Activated CD4-positive, alpha-beta T cell treated with anti-CD3 and anti-CD28 coated beads for 1 hour (primary cell): Measurements from ENCODE around the gene ARFIP2.
"Not testable (repeated sequence)": the region's sequence is repeated elsewhere in the genome, so short reads cannot be mapped to it uniquely, and the experiment has no call there.

Experiments used
- DNase-seq: peaks from one replicate; pipeline ENCODE4 v3.0.0-alpha.2; 2020

Gene ARFIP2

GRCh38 chr11:6481012-6481923 lies at the start of gene ARFIP2, which contains the start of gene TIMM10B:
TSS of gene ARFIP2 (minus strand) at chr11:6481331. CDS start at chr11:6480421, 910 bp downstream.
TSS of gene TIMM10B (plus strand) at chr11:6481501. CDS start at chr11:6481517, 16 bp downstream.
- peak; percentile 94 for DNase-seq

- DNase-seq, result no peak
Observed at GRCh38 chr11:6530848-6531247, 49.7 kb upstream of the ARFIP2 start.

- no peak for DNase-seq
Observed at GRCh38 chr11:6529266-6529665, 48.1 kb upstream of the ARFIP2 start.

- DNase-seq, result no peak
Observed at GRCh38 chr11:6526411-6527135, 45.4 kb upstream of the ARFIP2 start.

- DNase-seq, result no peak
Observed at GRCh38 chr11:6523253-6523652, 42.1 kb upstream of the ARFIP2 start.

- DNase-seq, result not testable (repeated sequence)
Observed at GRCh38 chr11:6521946-6522345, 40.8 kb upstream of the ARFIP2 start.

- DNase-seq, result no peak
Observed at GRCh38 chr11:6520265-6520664, 39.1 kb upstream of the ARFIP2 start.

GRCh38 chr11:6516865-6517264 lies 35.7 kb upstream of the ARFIP2 start:
- no peak for DNase-seq

GRCh38 chr11:6505577-6506240 lies 24.6 kb upstream of the ARFIP2 start:
- DNase-seq, result no peak

GRCh38 chr11:6504166-6504565 lies 23.0 kb upstream of the ARFIP2 start:
- DNase-seq, result no peak

GRCh38 chr11:6502382-6502781 lies 21.3 kb upstream of the ARFIP2 start:
- no peak for DNase-seq

- no peak for DNase-seq
Observed at GRCh38 chr11:6498544-6498943, 17.4 kb upstream of the ARFIP2 start.

GRCh38 chr11:6498121-6498520 lies 17.0 kb upstream of the ARFIP2 start:
- no peak for DNase-seq

- DNase-seq, result no peak
Observed at GRCh38 chr11:6497069-6497839, 16.1 kb upstream of the ARFIP2 start, which contains the start of gene DNHD1. TSS of gene DNHD1 (plus strand) at chr11:6497280. CDS start at chr11:6498216, 936 bp downstream.

GRCh38 chr11:6489306-6489705 lies 8.2 kb upstream of the ARFIP2 start:
- DNase-seq, result no peak

GRCh38 chr11:6488821-6489220 lies 7.7 kb upstream of the ARFIP2 start:
- no peak for DNase-seq

GRCh38 chr11:6488342-6488741 lies 7.2 kb upstream of the ARFIP2 start:
- DNase-seq, result no peak

- no peak for DNase-seq
Observed at GRCh38 chr11:6486938-6487337, 5.8 kb upstream of the ARFIP2 start.

- DNase-seq, result no peak
Observed at GRCh38 chr11:6486256-6486655, 5.1 kb upstream of the ARFIP2 start.

GRCh38 chr11:6485661-6486060 lies 4.5 kb upstream of the ARFIP2 start:
- DNase-seq, result no peak

GRCh38 chr11:6483015-6483414 lies 1.9 kb upstream of the ARFIP2 start:
- no peak for DNase-seq

- no peak for DNase-seq
Observed at GRCh38 chr11:6482441-6482840, 1.3 kb upstream of the ARFIP2 start.

- no peak for DNase-seq
Observed at GRCh38 chr11:6481924-6482275, 769 bp upstream of the ARFIP2 start.
